Panc1 (cell line): ENCODE data around the gene HIPK3. TPM values are rescaled to one million over a fixed set of nuclear protein-coding genes. Genes with fewer than 3 reads are reported as not detected.

Source experiments
- ATAC-seq: fragments of 200-7000 bp; cut with Tn5 transposase; 2 replicates; pipeline ENCODE4 v1.9.1; 2020; ENCODE audit warnings: mild to moderate bottlenecking, moderate library complexity
- BruUV-seq: library from RNA; stranded (reverse); fragments of 400-500 nt; replicated peaks from 2 replicates; lab custom pipeline; 2021; lab: Mats Ljungman, UMichigan
- CTCF ChIA-PET: fragments of 300-600 bp; sonication (Branson Sonifier 250); formaldehyde crosslinking; loops from one replicate; lab custom pipeline; 2022; ENCODE audit warnings: antibody characterized with exemption; lab: Charles Lee
- POLR2A ChIA-PET: fragments of 300-600 bp; sonication (Branson Sonifier 250); formaldehyde crosslinking; loops from one replicate; lab custom pipeline; 2022; ENCODE audit warnings: antibody characterized with exemption; lab: Charles Lee
- DNase-seq: peaks from one replicate; pipeline ENCODE4 v3.0.0-alpha.2; 2010; ENCODE audit warnings: low read depth, low spot score
- H3K27ac ChIP-seq: 2 replicates; pipeline ENCODE4 v1.5.1; 2011; ENCODE audit warnings: mild to moderate bottlenecking, low read length, inconsistent platforms
- H3K27me3 ChIP-seq: fragments of 200-500 bp; sonication (Bioruptor generic); 2 replicates; pipeline ENCODE4 v1.6.0; 2014; ENCODE audit warnings: low read length, inconsistent platforms; ENCODE audit not compliant: control insufficient read depth, insufficient read depth
- H3K36me3 ChIP-seq: fragments of 200-500 bp; sonication (Bioruptor generic); 2 replicates; pipeline ENCODE4 v1.5.1; 2014; ENCODE audit warnings: inconsistent platforms, mild to moderate bottlenecking, low read length, moderate library complexity; ENCODE audit not compliant: control insufficient read depth, insufficient read depth
- H3K4me1 ChIP-seq: 2 replicates; pipeline ENCODE4 v1.5.1; 2011; ENCODE audit warnings: inconsistent platforms, mild to moderate bottlenecking, low read length, moderate library complexity; ENCODE audit not compliant: control insufficient read depth, insufficient read depth
- H3K4me3 ChIP-seq, 2 experiments: 2 replicates each; pipeline ENCODE4 v1.5.1; 2011 to 2012; ENCODE audit warnings: low read depth in 2 of 2, low read length in 2 of 2, mild to moderate bottlenecking in 2 of 2, inconsistent platforms in 1 of 2, moderate library complexity in 1 of 2
- H3K9me3 ChIP-seq: fragments of 200-500 bp; sonication (Bioruptor generic); 2 replicates; pipeline ENCODE4 v1.5.1; 2014; ENCODE audit warnings: low read depth, mild to moderate bottlenecking, inconsistent platforms, low read length, moderate library complexity; ENCODE audit not compliant: control insufficient read depth, insufficient read depth
- CTCF ChIP-seq: fragments of 450-650 bp; IDR thresholded peaks from 2 replicates; pipeline ENCODE4 v1.5.1; 2017; ENCODE audit warnings: mild to moderate bottlenecking
- POLR2AphosphoS5 ChIP-seq: IDR thresholded peaks from 2 replicates; pipeline ENCODE4 v1.6.1; 2012; ENCODE audit warnings: mild to moderate bottlenecking, low read depth, low read length, moderate library complexity
- SIN3A ChIP-seq: IDR thresholded peaks from 2 replicates; pipeline ENCODE4 v1.6.1; 2012; ENCODE audit warnings: low read depth, mild to moderate bottlenecking, low read length, moderate library complexity, borderline replicate concordance; ENCODE audit not compliant: insufficient read depth
- TCF7L2 ChIP-seq: IDR thresholded peaks from 2 replicates; pipeline ENCODE4 v1.6.1; 2011; ENCODE audit warnings: mild to moderate bottlenecking, low read depth, low read length, inconsistent platforms
- in situ Hi-C: cut with HindIII; loops from 2 replicates; pipeline ENCODE4 v1.10.0; 2016; ENCODE audit warnings: low sequenced_read_pairs, low pct_unique_long_range_greater_than_20kb
- intact Hi-C: fragments of 100-400 bp; cut with micrococcal nuclease; formaldehyde crosslinking; loops from one replicate; pipeline ENCODE4 v1.10.0; 2022; ENCODE audit not compliant: unreplicated experiment
- total RNA-seq: library from RNA; stranded (reverse); gene quantifications from one replicate; pipeline ENCODE4 v1.2.1, GENCODE V29; 2021; ENCODE audit not compliant: unreplicated experiment
- TF ChIP-seq, protein P1 (sequence below), 2 experiments: IDR thresholded peaks; 2 replicates each; pipeline ENCODE4 v1.6.1; 2011 to 2012; ENCODE audit warnings: low read depth in 2 of 2, control low read depth in 1 of 2, low read length in 1 of 2, mild to moderate bottlenecking in 1 of 2, moderate library complexity in 1 of 2; ENCODE audit not compliant: insufficient read depth in 1 of 2

The HIPK3 gene
- total RNA-seq, 1 experiment from 2014 or later, result 72.2 TPM

DNA sequence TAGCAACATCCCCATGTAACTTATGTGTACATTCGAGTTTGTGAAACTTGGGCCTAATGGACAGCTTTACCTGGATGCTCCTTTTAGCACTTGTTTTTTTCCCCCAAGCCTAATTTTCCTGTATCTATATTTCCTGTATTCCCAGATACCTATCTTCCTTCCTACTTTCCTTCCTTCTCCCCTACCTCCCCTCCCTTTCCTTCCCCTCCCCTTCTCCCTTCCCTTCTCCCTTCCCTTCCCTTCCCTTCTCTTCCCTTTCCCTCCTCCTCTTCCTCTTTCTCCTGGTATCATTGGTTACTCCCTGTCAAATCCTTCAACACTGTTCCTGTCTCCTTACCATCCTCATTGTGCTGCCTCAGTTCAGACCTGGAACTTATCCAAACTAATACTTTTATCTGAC lies 111.8 kb downstream of the HIPK3 start:
- intact Hi-C loops, result loop anchor here (10.0 kb wide), 1 partner anchor 166 kb away; no protein-coding TSS in a partner anchor
- Histone ChIP-seq H3K9me3 (no peaks in the 10 kb centered on the region), H3K36me3 (no peaks in the 10 kb centered on the region), H3K27me3 (no peaks in the 10 kb centered on the region), H3K4me3 (no peak overlapping the region), H3K4me1 (peaks cover 9% of the 10 kb centered on the region), H3K27ac (no peak overlapping the region)
- CTCF ChIA-PET, result no interaction called here
- ATAC-seq (no peak), DNase-seq (no peak)
- POLR2A ChIA-PET, result no interaction called here
- in situ Hi-C loops, result no loop called here
- no peak for TF ChIP-seq CTCF
- TF ChIP-seq, protein P1, sequence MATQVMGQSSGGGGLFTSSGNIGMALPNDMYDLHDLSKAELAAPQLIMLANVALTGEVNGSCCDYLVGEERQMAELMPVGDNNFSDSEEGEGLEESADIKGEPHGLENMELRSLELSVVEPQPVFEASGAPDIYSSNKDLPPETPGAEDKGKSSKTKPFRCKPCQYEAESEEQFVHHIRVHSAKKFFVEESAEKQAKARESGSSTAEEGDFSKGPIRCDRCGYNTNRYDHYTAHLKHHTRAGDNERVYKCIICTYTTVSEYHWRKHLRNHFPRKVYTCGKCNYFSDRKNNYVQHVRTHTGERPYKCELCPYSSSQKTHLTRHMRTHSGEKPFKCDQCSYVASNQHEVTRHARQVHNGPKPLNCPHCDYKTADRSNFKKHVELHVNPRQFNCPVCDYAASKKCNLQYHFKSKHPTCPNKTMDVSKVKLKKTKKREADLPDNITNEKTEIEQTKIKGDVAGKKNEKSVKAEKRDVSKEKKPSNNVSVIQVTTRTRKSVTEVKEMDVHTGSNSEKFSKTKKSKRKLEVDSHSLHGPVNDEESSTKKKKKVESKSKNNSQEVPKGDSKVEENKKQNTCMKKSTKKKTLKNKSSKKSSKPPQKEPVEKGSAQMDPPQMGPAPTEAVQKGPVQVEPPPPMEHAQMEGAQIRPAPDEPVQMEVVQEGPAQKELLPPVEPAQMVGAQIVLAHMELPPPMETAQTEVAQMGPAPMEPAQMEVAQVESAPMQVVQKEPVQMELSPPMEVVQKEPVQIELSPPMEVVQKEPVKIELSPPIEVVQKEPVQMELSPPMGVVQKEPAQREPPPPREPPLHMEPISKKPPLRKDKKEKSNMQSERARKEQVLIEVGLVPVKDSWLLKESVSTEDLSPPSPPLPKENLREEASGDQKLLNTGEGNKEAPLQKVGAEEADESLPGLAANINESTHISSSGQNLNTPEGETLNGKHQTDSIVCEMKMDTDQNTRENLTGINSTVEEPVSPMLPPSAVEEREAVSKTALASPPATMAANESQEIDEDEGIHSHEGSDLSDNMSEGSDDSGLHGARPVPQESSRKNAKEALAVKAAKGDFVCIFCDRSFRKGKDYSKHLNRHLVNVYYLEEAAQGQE (IDR thresholded peaks at IDR 0.05; ENCODE audit: insufficient read depth in 1 of 2, low read depth in 2 of 2, low read length in 1 of 2), result no peak
- no peak for TF ChIP-seq SIN3A
- no peak for TF ChIP-seq TCF7L2
- TF ChIP-seq POLR2AphosphoS5, result no peak
- BruUV-seq, result no TSS peak

DNA sequence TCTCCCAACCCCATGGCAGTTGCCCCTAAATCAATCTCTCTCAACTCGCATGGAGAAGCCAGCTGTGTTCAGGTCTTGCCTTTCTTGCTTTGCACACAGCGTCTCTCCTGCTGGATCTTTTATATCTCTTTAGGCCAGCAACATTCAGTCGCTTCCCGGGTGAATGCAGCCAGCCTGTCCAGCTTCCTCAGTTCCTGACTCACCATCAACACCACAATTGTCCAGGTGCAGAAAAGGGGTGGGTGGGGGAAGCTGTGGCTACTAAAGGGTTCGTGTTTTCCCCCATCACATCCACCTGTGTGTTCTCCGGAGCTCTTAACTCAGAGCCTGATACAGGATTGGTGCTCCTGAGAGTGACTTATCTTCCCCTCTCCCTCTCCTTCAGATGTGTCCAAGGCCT lies 116.5 kb downstream of the HIPK3 start:
- H3K27ac ChIP-seq, result no peak overlapping the region
- no peak for TF ChIP-seq TCF7L2
- TF ChIP-seq CTCF, result no peak
- TF ChIP-seq SIN3A, result no peak
- POLR2A ChIA-PET, result no interaction called here
- H3K4me3 ChIP-seq, result no peak overlapping the region
- intact Hi-C loops (loop anchor here (10.0 kb wide), 1 partner anchor 451 kb away; no protein-coding TSS in a partner anchor), in situ Hi-C loops (no loop called here)
- ATAC-seq (no peak), DNase-seq (no peak)
- peaks cover 21% of the 10 kb centered on the region for H3K4me1 ChIP-seq
- no peaks in the 10 kb centered on the region for H3K36me3 ChIP-seq
- no peaks in the 10 kb centered on the region for H3K9me3 ChIP-seq
- CTCF ChIA-PET, result no interaction called here
- no TSS peak for BruUV-seq
- no peaks in the 10 kb centered on the region for H3K27me3 ChIP-seq
